Stimulated activated CD8-positive, alpha-beta memory T cell treated with anti-CD3 and anti-CD28 coated beads, Interleukin-12 subunit alpha, Interleukin-12 subunit beta, amount 100 ng/mL, for 24 hours (primary cell): Measurements from ENCODE around the gene SOCS1.

ENCODE experiments used
- DNase-seq: peaks from one replicate; pipeline ENCODE4 v3.0.0-alpha.2; 2020; ENCODE audit errors: extremely low read depth

SOCS1 gene

DNA sequence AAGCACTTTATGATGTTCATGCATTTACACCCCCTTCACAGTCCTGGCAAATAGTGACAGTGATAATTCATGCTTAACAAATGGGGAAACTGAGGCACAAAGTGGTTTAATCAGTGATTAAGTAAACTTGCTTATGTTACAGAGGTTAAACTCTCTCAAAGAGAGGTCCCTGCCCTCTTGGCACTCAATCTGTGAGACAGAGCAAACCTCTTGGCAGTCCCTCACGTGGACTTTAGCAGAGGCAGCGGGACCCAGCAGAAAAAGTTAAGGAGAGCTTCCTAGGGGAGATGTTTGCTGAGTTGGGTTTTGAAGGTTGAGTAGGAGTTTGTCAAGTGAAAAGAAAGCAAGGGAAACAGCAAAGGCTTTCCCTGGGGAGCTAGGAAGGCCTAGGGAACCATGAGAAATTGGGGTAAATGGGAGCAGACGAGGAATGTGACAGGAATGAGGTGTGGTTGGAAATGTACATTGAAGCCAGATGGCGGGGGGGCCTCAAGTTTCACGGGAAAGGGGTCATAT is 10.7 kb downstream of the SOCS1 start:
- DNase-seq: no peak

DNA sequence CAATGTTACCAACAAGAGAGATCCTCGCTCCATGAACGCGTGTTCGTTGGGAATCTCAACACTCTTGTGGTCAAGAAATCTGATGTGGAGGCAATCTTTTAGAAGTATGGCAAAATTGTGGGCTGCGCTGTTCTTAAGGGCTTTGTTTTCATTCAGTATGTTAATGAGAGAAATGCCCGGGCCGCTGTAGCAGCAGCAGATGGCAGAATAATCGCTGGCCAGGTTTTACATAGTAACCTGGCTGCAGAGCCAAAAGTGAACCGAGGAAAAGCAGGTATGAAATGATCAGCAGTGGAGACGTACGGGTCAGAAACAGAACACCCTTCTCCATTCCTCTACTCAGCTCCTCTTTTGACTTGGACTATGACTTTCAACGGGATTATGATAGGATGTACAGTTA is 13.3 kb downstream of the SOCS1 start:
- no peak for DNase-seq

DNA sequence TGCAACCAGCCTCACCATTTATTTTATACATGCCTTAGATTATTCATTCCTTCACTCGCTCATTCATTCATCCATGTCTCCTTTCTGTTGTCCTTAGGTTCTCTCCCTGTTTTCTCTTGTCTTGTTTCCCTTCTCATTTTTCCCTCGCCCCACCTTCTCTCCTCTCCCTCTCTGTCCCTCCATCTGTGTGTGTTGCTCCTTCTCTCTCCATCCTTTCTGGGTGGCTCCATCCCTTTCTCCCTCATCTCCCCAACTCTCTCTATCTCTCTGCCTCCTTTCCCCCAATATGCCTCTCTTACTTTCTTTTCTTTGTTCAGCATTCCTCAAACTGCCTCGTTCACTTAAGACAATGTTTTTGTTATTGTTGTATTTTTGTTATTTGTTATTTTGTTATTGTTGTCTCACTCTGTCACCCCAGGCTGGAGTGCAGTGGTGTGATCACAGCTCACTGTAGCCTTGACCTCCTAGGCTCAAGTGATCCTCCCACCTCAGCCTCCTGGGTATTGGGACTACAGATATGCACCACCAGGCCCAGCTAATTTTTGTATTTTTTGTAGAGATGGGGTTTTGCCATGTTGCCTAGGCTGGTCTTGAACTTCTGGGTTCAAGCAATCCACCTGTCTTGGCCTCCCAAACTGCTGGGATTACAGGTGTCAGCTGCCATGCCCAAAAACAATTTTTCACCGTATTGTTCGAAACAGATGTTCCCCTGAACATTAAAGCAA is 14.4 kb downstream of the SOCS1 start:
- no peak for DNase-seq

DNA sequence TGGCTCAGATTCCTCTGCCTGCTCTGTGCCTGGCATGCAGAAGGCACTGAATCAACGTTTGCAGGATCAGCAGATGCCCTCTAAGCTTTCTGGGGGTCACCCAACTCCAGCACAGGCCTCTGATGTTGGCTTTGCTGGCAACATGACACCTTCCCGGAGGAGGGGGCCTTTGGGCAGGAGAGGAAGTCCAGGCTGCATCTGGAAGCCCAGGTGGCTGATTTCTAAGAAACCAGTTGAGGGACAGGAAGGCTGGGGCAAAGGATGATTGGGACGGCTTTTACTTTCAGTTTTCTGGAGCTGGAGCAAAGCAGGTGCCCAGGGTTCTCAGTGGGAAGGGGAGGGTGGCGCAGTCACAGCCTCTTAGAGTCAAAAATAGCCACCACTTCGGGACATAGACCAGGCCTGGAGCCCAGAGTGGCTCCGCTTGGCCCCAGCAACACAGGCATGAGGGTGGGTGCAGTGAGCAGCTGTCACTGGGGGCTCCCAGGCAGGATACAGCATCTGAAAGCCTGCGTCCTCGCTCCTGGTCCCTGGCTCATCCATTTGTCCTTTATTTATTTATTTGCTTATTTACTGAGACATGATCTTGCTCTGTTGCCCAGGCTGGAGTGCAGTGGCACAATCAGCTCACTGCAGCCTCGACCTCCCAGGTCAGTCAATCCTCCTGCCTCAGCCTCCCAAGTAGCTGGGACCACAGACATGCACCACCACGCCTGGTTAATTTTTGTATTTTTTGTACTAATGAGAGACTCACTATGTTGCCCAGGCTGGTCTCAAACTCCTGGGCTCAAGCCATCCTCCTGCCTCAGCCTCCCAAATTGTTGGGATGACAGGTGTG is 15.1 kb downstream of the SOCS1 start:
- no peak for DNase-seq

DNA sequence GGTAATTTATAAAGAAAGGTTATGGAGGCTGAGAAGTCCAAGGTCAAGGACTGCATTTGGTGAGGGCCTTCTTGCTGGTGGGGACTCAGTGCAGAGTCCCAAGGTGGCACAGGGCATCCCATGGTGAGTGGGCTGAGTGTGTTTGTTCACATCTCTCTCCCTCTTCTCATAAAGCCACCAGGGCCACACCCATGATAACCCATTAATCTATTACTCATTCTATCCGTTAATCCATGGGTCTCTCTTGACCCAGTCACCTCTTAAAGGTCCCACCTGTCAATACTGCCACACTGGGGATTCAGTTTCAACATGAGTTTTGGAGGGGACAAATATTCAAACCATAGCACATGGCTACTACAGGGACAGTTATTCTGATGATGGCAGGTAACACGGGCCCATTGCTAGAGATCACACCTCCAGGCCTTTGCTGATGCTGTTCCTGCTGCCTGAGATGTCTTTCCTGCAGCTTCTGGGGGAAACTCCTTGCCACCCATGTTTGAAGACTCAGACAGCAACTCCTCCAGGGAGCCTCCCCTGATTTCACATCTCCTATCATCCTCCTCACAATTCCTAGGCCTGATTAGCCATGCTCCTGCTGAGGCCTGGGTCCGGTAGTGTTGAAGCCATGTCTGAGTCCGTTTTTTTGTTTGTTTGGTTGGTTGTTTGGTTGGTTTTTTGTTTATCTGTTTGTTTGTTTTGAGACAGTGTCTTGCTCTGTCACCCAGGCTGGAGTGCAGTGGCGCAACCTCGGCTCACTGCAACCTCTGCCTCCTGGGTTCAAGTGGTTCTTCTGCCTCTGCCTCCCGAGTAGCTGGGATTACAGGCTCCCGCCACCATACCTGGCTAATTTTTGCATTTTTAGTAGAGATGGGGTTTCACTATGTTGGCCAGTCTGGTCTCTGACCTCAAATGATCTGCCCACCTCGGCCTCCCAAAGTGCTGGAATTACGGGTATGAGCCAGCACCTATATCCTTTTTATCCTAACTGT is 16.1 kb downstream of the SOCS1 start:
- DNase-seq: no peak

DNA sequence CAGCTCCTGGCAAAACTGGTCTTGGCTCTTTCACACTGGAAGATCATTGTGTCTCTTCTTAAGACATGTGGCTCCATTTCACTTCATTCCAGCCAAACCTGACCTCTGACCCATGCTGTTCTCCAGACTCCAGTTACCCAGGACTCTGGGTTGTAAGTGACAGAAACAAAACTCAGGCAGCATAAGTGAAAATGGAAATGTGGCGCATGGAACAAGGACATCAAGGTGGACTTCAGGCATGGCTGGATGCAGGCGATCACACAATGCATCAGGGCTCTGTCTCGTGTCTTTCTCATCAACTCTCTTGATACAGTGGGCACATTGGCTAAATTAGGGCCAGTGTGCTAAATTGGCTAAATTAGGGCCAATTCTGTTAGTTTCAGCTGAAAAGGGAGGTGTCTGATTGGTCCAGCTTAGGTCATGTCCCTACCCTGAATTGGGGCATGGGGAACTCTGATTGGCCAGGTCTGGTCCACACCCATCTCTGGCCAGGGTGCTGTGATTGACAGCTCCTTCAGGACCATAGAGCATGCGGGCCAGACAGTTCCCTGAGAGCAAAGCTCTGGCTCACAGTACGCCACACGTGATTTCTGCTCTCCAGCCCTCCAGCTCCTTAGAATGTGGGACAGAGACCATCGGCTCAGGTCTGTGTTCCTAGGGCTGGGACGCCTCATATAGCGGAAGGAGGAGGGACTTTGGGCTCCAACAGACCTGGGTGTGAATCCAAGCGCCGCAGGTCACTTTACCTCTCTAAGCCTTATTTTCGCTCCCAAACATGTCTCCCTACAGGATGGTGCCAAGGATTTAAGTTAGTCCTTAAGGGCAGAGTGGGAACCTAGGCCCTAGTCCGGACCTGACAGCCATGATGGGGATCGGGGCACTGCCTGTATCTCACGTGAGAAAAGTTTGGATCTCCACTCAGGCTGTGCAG is 17.5 kb downstream of the SOCS1 start:
- no peak for DNase-seq

DNA sequence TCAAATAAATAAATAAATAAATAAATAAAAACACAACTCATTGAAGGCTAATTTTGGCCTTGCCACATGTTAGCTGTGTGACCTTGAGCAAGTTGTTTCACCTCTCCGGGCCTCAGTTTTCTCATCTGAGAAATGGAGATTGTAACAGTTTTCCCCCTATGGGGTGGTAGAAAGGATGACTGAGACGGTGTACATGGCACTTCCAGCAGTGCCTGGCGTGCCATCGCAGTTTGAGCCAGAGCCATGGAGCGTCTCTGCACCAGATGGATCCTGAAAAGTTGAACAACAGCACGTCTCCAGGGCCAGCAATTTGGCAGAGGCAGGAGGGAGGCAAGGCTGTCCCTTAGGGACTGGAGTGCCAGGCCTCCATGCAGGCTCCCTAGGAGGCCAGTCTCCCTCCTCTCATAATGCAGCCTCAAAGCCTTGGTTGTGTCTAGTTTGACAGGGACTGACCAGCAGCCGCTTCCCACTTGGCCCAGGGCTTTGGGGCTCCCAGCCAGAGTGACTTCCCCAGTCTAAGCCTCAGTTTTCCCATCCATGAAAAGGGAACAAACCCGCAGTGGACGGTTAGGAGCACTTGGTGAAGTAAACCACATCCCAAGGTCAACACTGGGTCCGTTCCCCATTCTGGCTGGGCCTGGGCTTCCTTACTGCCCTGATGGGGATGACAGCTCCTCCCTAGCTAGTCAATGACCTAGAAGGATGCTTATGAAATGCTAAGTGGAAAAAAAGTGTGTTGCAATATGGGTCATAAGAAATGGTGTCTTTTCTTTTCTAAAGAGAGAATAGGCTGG is 19.3 kb downstream of the SOCS1 start:
- no peak for DNase-seq

- DNase-seq: no peak
These were observed 20.4 kb downstream of the SOCS1 start for GRCh38 chr16:11235703-11235991.

DNA sequence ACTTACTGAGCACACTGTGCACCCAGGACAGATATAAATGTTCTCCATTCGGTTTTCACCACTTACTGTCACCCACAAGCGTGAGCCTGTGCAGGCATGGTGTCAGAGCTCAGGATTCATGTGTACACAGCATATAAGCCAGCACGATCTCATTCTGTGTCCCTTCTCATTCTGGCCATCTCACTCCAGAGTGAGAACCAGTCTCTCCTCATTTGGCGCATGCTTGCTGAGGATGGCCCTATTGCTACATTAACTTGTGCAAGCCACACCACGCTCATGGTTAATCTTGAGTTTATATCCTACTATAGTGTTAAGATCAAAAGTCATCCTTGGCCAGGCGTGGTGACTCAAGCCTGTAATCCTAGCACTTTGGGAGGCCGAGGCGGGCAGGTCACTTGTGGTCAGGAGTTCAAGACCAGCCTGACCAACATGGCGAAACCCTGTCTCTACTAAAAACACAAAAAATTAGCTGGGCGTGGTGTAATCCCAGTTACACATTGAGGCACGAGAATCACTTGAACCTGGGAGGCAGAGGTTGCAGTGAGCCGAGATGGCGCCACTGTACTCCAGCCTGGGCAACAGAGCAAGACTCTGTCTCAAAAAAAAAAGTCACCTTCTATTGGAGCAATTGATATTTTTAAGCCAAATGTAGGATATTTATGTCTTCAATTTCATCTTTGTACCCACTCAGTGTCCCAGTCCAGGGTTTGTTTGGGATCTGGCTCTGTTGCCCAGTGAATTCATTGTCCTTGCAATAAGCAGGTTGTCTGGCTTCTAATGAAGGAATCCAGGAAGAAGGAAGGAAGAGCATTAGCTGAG is 20.9 kb downstream of the SOCS1 start:
- DNase-seq: no peak

GRCh38 chr16:11233727-11234376 is 22.2 kb downstream of the SOCS1 start:
- peak; percentile 69 for DNase-seq

DNA sequence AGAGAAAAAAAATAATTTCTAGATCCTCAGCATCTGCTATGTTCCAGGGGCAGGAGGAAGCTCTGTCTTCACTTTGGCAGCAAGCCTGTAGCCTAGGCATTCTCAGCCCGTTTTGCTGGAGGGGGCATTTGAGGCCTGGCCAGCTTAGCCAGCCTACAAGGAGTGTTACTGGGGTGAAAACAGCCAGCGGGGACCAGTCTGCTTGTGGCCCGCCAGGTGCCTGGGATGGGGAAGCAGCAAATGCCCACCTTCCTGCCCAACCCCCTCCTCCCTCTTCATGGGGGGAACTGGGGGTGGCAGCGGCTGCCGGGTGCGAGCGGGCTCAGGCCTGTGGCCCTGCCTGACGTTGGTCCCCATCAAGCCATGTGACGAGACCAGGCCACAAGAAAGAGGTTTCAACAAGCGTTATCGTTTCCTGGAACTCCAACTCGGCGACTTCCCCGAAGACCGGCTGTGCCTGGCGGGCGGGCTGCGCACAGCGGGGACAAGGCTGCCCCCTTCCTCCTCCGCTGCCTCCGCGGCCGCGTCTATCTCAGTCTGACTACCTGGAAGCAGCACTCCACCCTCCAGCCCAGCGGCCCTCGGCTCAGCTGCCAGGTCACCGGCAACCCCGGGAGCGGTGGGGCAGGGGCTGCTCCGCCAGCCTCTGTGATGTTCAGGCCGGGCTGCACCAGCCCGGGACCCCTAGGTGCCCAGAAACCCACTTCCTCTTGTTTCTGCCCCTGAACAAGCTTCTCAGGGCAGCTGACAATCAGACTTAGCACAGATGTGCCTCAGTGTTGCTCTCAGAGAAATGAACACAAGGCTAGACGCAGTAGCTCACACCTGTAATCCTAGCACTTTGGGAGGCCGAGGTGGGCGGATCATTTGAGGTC is 22.9 kb downstream of the SOCS1 start:
- peak; percentile 82 for DNase-seq

GRCh38 chr16:11232302-11232851 is 23.6 kb downstream of the SOCS1 start:
- DNase-seq: no peak

DNA sequence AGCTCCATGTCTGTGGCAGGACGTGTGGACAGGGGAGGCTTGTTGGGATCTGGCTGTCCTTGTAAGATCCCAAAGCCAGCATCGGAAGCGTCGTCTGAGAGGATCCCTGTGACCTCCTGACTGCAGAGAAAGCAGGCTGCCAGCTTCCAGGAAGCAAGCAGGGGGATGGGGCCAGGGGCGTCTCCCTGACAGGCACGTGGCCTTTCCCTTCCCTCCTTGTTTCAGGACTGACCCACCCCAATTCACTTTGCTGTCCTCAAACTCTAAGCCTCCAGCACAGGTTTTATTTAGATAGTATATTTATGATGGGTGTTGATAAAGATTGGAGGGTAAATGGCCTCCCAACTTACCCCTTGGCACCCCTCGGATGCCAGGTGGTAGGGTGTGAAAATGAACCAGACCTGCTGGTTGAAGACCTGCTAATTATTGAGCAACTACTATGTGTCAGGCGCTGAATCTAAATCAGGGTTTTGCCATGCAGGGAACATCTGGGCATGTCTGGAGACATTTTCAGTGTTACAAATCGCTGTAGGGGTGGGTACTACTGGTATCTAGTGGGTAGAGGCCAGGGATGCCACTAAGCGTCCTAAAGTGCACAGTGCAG is 24.5 kb downstream of the SOCS1 start:
- DNase-seq: no peak

- DNase-seq: no peak
These were observed 26.1 kb downstream of the SOCS1 start for GRCh38 chr16:11229906-11230305.

DNA sequence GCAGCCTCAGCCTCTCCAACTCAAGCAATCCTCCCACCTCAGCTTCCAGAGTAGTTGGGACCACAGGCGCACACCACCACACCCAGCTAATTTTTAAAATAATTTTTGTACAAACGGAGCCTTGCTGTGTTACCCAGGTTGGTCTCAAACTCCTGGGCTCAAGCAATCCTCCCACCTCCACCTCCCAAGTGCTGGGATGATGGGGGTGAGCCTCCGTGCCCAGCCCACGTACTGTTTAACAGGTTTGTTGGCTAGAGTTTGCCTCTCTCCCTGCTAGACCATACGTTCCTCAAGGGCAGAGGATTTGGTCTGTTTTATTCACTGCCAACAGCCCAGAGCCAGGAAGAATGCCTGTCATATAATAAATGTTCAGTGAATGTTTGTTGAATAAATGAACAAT is 26.6 kb downstream of the SOCS1 start:
- no peak for DNase-seq

DNA sequence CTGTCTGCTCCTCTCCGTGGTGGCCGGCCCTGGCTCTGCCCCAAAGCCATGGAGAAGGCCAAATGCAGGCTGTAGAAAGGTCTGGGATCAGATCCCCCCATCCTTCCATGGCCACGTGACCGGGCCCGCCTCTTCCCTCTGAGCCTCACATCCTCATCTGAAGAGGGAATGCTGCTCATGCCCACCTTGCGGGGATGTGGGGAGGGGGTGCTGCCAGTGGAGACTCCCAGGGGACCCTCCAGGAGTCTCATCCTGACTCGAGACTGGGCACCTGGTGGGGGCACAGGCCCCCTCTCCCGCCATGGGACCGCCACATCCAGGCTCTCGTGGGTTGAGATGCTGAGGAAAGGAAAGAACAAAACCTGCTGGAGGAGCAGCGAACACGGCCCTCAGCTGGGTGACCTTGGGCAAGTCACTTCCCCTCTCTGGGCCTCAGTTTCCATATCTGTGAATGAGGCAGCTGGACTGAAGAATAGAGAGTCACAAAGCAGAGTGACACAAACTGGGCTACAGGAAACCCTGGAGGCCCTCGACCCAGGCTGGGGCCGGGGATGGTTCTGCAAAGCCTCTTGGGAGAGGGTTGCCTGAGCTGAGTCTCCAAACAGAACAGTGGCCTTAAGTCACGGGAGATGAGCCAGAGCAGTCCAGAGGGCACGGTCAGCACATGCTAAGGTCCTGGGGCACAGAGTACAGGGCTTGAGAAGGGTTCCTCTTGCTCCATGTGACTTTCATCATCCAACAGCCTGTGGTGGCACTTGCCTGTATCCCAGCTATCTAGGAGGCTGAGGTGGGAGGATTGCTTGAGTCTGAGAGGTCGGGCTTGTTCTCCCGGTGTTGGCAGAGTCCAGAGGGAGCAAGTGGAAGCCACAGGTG is 30.1 kb downstream of the SOCS1 start:
- no peak for DNase-seq
